Activated CD4-positive, alpha-beta T cell treated with anti-CD3 and anti-CD28 coated beads, Interleukin-2, amount 50 U/mL, for 16 hours (primary cell): ENCODE results near the gene PCP2.

Experiments
- DNase-seq: peaks from one replicate; pipeline ENCODE4 v3.0.0-alpha.2; 2020

Gene PCP2

GRCh38 chr19:7638802-7639465 lies 5.4 kb upstream of the PCP2 start:
- DNase-seq, result no peak

GRCh38 chr19:7637374-7638256 lies 4.1 kb upstream of the PCP2 start:
- DNase-seq, result peak; percentile 10

GRCh38 chr19:7636691-7637373 lies 3.3 kb upstream of the PCP2 start, which contains the start of gene STXBP2:
Gene STXBP2 (plus strand): TSS chr19:7637110. CDS start chr19:7637150, 40 bp downstream.
- DNase-seq, result peak; percentile 92

GRCh38 chr19:7636317-7636690 lies 2.8 kb upstream of the PCP2 start:
- DNase-seq, result no peak

GRCh38 chr19:7635670-7636069 lies 2.2 kb upstream of the PCP2 start:
- no peak for DNase-seq

GRCh38 chr19:7632340-7633203 lies 947 bp downstream of the PCP2 start:
- no peak for DNase-seq

GRCh38 chr19:7631577-7631976 lies 1.9 kb downstream of the PCP2 start:
- no peak for DNase-seq

GRCh38 chr19:7629347-7630054 lies 4.0 kb downstream of the PCP2 start, which contains the start of the genes PET100 and XAB2:
Gene PET100 (plus strand): TSS chr19:7629793. CDS start chr19:7629834, 41 bp downstream.
Gene XAB2 (minus strand): TSS chr19:7629545. CDS start chr19:7629527, 18 bp downstream.
- DNase-seq, result peak; percentile 99

GRCh38 chr19:7628589-7629311 lies 4.8 kb downstream of the PCP2 start:
- no peak for DNase-seq

- DNase-seq, result no peak
These were observed 6.4 kb downstream of the PCP2 start for GRCh38 chr19:7627166-7627565.

GRCh38 chr19:7625763-7626372 lies 7.7 kb downstream of the PCP2 start:
- no peak for DNase-seq

- DNase-seq, result no peak
These were observed 8.7 kb downstream of the PCP2 start for GRCh38 chr19:7624810-7625209.

GRCh38 chr19:7623725-7624603 lies 9.6 kb downstream of the PCP2 start:
- no peak for DNase-seq

GRCh38 chr19:7622933-7623685 lies 10.4 kb downstream of the PCP2 start:
- no peak for DNase-seq

- no peak for DNase-seq
These were observed 12.8 kb downstream of the PCP2 start for GRCh38 chr19:7620442-7621412.

- no peak for DNase-seq
These were observed 13.7 kb downstream of the PCP2 start for GRCh38 chr19:7619671-7620441.
